GM21786 (cell line): ENCODE data around the gene TBC1D4.
"Not testable (repeated sequence)": the region's sequence is repeated elsewhere in the genome, so short reads cannot be mapped to it uniquely, and the experiment has no call there.

Source experiments
- ATAC-seq: cut with Tn5 transposase; IDR thresholded peaks from one replicate; pipeline ENCODE4 v1.9.1; 2021; ENCODE audit not compliant: unreplicated experiment

TBC1D4 gene

GRCh38 chr13:75452564-75452963 lies 29.4 kb downstream of the TBC1D4 start:
- ATAC-seq: no peak

- ATAC-seq: no peak
Observed at GRCh38 chr13:75447493-75447892, 34.5 kb downstream of the TBC1D4 start.

GRCh38 chr13:75446874-75447273 lies 35.1 kb downstream of the TBC1D4 start:
- no peak for ATAC-seq

GRCh38 chr13:75445717-75446499 lies 36.1 kb downstream of the TBC1D4 start:
- no peak for ATAC-seq

GRCh38 chr13:75444016-75444415 lies 38.0 kb downstream of the TBC1D4 start:
- no peak for ATAC-seq

GRCh38 chr13:75443356-75443958 lies 38.5 kb downstream of the TBC1D4 start:
- ATAC-seq: no peak

GRCh38 chr13:75442736-75443234 lies 39.2 kb downstream of the TBC1D4 start:
- ATAC-seq: no peak

GRCh38 chr13:75440100-75440499 lies 41.9 kb downstream of the TBC1D4 start:
- ATAC-seq: no peak

GRCh38 chr13:75437582-75438318 lies 44.2 kb downstream of the TBC1D4 start:
- no peak for ATAC-seq

GRCh38 chr13:75434126-75434525 lies 47.8 kb downstream of the TBC1D4 start:
- not testable (repeated sequence) for ATAC-seq

GRCh38 chr13:75432811-75433244 lies 49.1 kb downstream of the TBC1D4 start:
- no peak for ATAC-seq

GRCh38 chr13:75432045-75432444 lies 49.9 kb downstream of the TBC1D4 start:
- no peak for ATAC-seq

- ATAC-seq: no peak
Observed at GRCh38 chr13:75430436-75431209, 51.3 kb downstream of the TBC1D4 start.

- no peak for ATAC-seq
Observed at GRCh38 chr13:75426421-75426820, 55.5 kb downstream of the TBC1D4 start.

GRCh38 chr13:75425216-75426009 lies 56.6 kb downstream of the TBC1D4 start:
- peak; percentile 73 for ATAC-seq

GRCh38 chr13:75423946-75424345 lies 58.0 kb downstream of the TBC1D4 start:
- ATAC-seq: no peak

GRCh38 chr13:75422028-75422427 lies 59.9 kb downstream of the TBC1D4 start:
- no peak for ATAC-seq

- no peak for ATAC-seq
Observed at GRCh38 chr13:75421133-75421532, 60.8 kb downstream of the TBC1D4 start.

GRCh38 chr13:75419656-75420055 lies 62.3 kb downstream of the TBC1D4 start:
- ATAC-seq: no peak

- no peak for ATAC-seq
Observed at GRCh38 chr13:75418997-75419396, 63.0 kb downstream of the TBC1D4 start.
